Stimulated activated CD8-positive, alpha-beta memory T cell treated with anti-CD3 and anti-CD28 coated beads, Interleukin-12 subunit alpha, Interleukin-12 subunit beta, amount 100 ng/mL, for 4 hours (primary cell): ENCODE measurements around the gene SETDB2.

ENCODE experiments used
- DNase-seq: peaks from one replicate; pipeline ENCODE4 v3.0.0-alpha.2; 2020; ENCODE audit warnings: low read depth

The SETDB2 gene

GRCh38 chr13:49464621-49465325 is 20.7 kb downstream of the SETDB2 start:
- DNase-seq = no peak

DNA sequence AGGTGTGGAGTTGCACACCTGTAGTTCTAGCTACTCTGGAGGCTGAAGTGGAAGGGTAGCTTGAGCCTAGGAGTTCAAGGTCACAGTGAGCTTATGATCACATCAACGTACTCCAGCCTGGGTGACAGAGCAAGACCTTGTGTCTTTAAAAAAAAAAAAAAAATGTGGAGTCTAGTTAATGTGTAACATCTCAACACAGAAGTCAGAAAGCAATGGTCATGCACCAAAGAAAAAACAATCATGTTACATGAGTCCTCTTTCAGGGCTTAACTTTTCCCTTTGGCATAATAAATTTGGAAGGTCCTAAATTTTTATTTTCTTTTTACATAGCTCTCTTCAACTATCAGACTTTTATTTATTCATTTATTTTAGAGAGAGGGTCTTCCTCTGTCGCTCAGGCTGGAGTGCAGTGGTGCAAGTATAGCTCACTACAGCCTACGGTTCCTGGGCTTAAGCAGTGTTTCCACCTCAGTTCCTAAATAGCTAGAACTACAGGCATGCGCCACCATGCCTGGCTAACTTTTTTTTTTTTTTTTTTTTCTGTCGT is 22.3 kb downstream of the SETDB2 start:
- DNase-seq = no peak

DNA sequence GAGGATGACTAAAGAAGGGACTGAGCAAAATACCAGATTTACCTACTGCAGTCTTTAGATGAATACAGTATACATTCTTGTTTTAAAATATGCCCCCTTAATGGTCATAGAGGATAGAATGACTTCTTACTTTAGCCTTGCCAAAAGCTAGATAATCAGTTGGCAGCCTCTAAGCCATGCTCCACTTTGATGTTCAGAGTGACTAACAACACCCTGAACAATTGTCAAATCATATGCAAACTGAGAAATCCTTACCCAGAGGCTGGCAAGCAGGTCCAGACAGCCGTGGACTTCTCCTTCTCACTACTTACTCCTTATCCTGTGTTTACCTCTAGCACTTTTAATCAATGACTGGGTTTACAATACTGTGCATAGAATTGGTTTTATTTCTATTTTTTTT is 28.1 kb downstream of the SETDB2 start:
- no peak for DNase-seq

GRCh38 chr13:49476529-49476928 is 32.5 kb downstream of the SETDB2 start:
- DNase-seq = no peak

- no peak for DNase-seq
Observed at GRCh38 chr13:49481788-49482187, 37.7 kb downstream of the SETDB2 start.

GRCh38 chr13:49488563-49488962 is 44.5 kb downstream of the SETDB2 start:
- no peak for DNase-seq

DNA sequence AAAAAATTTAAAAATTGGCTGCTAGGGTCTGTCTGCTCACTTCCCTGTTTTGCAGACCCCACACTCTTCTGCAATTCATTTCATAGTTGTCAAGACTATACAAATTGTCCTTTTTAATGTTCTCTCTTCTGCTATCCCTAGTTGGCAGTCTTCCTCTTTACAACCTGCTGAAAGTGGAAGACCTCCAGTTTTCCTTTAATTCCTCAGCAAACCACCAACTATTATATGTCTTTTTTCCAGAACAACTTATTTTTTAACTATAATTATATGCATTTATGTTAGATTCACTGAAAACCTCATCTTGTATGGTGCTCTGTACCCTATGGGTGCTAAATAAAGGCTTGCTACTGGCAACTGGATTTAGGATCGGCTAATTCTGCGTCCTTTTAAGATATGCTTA is 50.6 kb downstream of the SETDB2 start:
- no peak for DNase-seq

DNA sequence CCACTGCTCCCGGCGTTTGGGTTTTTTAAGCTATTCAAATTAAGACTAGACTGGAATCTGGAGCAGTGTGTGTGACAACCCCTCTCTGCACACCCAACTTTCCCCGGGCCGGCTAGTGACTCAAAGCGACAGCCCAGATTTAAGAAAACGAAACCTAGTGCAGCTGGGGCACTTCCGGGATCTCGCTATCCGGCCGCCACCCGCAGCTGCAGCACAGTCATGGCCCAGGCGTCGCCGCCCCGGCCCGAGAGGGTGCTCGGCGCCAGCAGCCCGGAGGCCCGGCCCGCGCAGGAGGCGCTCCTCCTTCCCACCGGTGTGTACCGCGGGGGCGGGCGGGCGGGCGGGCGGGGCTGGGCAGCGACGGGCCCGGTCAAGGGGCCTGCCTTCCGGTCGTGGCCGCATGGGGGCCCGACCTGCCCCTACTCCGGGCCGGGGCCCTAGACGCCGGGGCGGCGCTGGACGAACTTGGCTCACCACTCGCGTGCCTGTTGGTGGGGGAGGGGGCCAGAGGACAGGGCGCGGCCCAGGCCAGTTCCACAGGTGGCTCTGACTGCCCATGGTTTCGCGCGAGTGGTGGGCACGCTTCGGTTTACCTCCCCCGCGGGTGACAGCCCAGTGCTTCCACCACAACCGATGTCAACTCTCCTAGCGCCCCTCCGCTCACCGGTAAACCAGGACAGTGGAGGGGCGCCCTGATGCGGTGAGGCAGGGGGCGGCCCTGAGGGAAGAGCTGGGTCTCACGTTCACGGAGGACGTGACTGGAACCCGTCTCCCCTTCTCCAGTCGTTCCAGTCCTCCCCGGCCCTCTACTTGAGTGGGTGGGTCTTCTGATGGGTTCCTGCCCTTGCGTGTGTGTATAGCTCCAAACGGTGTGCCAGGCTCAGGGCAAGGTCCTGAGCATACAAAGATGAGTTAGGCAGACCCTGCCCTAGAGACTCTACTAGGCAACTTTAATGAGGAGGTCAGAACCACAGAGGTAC is 52.0 kb downstream of the SETDB2 start, which contains the start of gene PHF11:
Gene PHF11, plus strand, starts transcription at position 171 of the 980 bp plus-strand sequence. Its CDS starts 49 bp downstream, at position 220.
- peak; percentile 79 for DNase-seq

DNA sequence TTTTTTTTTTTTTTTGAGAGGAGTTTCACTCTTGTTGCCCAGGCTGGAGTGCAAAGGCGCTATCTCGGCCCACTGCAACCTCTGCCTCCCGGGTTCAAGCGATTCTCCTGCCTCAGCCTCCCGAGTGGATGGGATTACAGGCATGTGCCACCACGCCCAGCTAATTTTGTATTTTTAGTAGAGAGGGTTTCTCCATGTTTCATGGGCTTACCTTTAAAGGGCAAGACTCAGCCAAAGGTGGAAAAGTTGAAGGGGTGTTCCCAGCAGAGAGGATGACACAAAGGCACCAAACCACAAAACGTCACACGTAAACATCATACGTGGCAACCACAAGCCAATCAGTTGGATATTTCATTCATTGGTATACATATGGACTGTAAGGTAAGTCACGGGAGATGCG is 52.8 kb downstream of the SETDB2 start:
- DNase-seq = peak; percentile 29

GRCh38 chr13:49497272-49497671 is 53.2 kb downstream of the SETDB2 start:
- DNase-seq = no peak

- DNase-seq = no peak
Observed at GRCh38 chr13:49498206-49498605, 54.1 kb downstream of the SETDB2 start.

DNA sequence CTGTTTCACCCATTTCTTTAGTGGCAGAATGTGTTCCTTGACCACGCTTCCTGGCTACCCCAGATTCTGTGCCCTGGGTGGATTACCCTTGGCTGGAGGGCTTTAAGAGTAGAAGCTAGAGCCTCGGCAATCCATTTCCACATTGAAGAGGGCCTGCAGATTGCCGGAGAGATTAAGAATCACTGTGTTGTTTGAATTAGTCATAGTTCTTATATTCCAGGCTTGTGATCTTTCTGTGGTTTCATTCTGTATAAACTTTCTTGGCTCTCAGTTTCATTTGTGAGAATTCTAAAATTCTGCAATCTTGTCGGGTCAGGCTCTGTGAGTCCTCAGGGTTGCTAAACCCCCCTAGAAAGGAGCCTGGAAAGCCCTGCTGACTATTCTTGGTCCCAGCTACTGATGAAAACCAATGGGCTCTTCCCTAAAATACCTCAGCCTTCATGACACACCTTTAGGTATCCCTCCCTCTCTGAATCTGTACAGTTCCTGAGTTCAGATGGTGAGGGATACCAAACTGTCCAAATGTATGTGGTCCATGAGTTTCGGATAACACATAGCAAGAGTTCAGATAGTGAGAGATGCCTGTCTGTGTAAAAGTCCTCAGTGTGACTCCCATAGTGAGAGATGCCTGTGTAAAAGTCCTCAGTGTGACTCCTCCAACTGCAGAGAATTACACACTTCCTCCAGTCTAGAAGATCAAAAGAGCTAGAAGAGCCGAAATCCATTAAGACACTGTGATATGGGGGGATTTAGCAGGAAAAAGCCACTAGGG is 56.0 kb downstream of the SETDB2 start:
- DNase-seq = no peak

GRCh38 chr13:49502954-49503353 is 58.9 kb downstream of the SETDB2 start:
- DNase-seq = no peak

- DNase-seq = no peak
Observed at GRCh38 chr13:49503951-49504350, 59.9 kb downstream of the SETDB2 start.

DNA sequence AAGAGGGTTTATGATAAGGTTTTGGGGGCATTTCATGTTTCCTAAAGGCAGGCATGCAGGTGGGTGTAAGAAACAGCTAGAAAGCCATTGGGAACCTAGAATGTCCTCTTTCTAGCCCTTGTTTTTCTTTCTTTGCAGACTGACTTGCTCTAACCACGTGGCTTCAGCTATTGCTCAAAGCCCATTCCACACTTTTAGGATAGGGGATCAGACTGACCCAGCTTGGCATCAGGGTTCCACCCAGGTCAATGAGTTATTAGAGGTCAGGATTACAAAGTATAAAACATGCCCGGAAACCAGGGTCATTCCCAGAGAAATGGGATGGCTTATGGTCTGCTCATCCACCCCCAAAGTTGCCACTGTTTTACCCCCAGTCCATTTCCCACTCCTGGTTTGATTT is 68.5 kb downstream of the SETDB2 start:
- no peak for DNase-seq

DNA sequence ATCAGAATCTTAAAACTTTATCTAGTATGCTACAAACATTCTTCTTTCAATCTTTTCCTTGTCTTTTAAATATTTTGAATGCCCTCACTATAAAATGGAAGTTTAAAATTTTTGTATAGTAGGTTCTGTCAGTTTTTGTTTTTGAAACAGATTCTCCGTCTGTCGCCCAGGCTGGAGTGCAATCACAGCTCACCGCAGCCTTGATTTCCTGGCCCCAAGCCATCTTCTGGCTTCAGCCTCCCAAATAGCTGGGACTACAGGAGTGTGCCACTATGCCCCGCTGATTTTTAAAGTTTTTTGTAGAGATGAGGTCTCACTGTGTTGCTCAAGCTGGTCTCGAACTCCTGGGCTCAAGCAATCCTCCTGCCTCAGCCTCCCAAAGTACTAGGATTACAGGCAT is 72.4 kb downstream of the SETDB2 start:
- no peak for DNase-seq

GRCh38 chr13:49517461-49517860 is 73.4 kb downstream of the SETDB2 start:
- no peak for DNase-seq

DNA sequence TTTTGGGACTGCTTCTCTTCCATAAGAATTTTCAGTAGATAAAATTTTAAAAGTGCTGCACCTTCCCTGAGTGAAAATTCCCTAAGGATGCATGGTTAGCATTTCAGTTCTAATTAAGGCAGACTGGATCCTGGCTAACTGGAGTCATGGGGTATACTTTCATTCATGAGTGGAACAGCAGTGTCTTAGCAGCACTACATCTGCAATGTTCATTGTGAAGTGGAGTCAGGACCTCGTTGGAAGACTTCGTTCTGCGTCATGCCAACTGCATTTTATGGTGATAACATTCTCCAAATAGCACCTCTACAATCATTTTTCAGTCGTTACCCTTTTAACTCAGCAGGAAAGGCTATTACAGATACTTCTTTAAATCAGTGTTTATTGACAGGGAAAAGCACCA is 77.2 kb downstream of the SETDB2 start:
- no peak for DNase-seq

GRCh38 chr13:49524740-49525501 is 80.8 kb downstream of the SETDB2 start:
- DNase-seq = no peak

DNA sequence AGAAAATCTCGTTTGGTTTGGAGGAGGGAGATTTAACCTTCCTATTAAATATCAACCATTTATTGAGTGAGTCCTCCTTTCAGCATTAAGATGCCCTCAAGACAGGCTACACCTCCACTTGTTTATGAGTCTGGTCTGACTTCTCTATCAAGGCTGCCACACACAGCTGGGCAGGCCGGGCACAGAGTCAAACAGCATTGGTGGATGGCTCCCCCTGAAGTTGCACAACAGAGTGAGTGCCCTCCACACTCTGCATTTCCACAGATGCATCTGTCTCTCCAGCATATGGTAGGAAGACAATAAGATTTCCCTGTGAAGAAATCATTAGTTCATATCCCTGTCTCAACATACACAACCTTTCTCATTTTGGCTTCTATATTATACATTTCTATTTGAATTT is 83.0 kb downstream of the SETDB2 start:
- DNase-seq = no peak

DNA sequence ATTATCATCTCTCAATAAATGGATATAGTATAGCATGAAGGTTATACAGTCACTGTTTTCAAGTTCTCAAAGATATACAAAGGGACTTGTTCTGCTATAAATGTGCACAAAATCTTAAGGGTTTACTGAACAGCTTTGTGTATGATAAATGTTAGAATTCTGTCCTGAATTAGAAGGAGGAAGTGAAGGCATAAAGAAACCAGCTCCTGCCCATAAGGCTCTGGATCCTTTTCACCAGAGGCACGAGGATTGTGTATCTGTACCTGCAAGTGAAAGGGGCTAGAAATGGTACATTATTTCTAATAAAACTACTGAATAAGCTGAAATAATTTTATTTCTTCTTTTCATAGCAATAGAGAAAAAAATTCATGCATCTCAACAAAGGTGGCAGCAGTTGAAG is 84.1 kb downstream of the SETDB2 start:
- DNase-seq = no peak
